C4-2B (cell line): ENCODE data around the gene SGPP1.

ENCODE experiments used
- CTCF ChIP-seq: fragments of 450-650 bp; conservative IDR thresholded peaks from 2 replicates; pipeline ENCODE4 v1.5.1; 2017; ENCODE audit warnings: mild to moderate bottlenecking
- ZFX ChIP-seq: fragments of 450-650 bp; IDR thresholded peaks from 2 replicates; pipeline ENCODE4 v1.6.1; 2017

DNA sequence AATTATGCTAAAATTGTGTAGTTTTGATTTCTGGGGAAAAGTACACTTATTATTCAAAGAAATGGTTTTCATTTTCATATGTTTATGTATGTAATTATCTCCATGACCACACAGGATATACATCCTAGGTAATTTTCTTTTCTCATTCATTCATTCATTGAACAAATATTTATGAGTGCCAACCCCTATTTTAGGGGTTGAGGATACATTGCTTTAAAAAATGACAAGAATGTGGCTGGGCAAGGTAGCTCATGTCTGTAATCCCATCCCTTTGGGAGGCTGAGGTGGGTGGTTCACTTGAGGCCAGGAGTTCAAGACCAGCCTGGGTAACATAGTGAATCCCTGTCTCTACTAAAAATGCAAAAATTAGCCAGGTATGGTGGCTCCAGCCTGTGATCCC is 40.9 kb downstream of the SGPP1 start:
- TF ChIP-seq CTCF (no peak), ZFX (no peak)
